Activated CD8-positive, alpha-beta memory T cell treated with anti-CD3 and anti-CD28 coated beads for 24 hours (primary cell): ENCODE data around the gene ZNF275.
"Not testable (repeated sequence)": the region's sequence is repeated elsewhere in the genome, so short reads cannot be mapped to it uniquely, and the experiment has no call there.

Experiments
- DNase-seq: peaks from one replicate; pipeline ENCODE4 v3.0.0-alpha.2; 2020

ZNF275 gene

DNA sequence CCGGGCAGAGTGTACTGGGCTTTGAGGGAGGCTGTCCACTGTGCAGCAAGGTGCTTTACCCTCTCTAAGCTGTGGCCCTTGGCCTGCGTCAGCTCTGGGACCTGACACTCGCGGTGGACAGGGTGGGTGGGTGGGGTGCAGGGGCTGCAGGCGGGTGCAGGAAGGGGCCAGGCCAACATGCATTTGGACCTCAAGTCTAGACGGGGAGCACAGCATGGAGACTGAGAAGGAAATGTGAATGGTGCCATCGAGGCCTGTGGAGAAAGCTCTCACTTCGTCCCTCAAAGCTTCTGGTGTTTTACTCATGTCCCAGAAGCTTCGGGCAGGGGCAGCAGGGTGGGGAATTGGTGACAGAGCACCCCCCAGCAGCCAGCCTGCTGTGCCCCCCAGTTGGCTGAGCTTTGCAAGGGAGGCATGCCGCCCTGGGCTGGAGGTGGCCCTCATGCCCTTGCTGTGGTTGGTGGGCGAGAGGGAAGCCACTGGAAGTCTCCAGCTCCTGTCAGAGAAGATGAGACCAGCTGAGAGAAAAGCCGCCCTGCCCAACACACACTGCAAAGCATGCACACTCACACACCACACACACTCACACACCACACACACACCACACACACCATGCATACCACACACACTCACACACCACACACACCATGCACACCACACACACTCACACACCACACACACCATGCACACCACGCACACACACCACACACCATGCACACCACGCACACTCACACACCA is 54.9 kb downstream of the ZNF275 start:
- DNase-seq: peak; percentile 53

DNA sequence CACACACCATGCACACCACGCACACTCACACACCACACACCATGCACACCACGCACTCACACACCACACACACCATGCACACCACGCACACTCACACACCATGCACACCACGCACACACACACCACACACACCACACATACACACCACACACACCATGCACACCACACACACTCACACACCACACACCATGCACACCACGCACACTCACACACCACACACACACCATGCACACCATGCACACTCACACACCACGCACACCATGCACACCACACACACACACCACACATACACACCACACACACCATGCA is 55.5 kb downstream of the ZNF275 start:
- not testable (repeated sequence) for DNase-seq

DNA sequence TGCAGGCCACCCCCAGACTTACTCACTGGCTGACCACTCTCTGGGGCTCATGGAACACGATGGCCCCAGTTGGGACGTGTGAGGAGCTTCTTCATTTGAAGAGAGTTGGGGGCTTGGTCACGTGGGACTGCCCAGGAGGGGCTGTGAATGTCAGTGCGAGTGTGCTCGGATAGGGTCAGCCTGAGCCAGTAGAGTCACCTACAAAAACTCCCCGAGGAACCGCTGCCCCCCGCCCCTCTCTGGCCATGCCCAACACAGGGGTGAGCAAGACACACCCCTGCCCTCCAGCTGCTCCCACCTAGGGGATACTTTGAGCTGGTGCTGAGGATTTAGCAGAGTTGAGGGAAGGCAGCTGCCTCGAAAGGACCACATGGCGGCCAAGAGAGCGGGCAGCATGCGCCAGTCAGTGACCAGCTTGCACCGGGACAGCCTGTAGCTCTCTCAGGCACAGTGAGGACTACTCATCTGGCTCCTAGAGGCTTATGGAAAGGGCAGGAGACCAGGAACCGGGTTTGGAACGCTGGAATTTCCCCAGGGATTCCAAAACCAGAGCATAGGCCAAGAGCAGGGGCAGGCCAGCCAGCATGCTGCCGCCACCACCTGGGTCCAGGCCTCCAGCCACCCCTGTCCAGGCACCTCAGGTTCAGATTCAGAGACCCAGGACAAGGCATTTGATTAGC is 58.8 kb downstream of the ZNF275 start:
- no peak for DNase-seq

DNA sequence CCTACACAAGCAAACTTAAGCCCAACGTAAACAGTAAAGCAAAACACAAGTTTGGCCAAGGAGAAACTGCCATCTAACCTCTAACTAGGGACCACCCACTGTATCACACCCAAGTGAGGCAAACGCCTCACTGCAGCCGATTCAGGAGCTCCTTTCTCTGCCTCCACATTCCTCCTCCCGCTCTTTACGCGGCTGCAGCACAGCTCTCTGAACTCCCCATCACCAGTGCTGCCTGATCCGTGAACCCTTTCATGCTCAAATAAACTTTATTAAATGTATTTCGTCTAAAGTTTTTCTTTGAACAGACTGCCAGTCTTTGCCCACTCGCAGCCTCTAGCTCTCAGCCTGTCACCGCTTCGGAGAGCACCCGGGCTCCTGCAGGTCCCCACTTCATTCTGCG is 60.7 kb downstream of the ZNF275 start:
- no peak for DNase-seq

DNA sequence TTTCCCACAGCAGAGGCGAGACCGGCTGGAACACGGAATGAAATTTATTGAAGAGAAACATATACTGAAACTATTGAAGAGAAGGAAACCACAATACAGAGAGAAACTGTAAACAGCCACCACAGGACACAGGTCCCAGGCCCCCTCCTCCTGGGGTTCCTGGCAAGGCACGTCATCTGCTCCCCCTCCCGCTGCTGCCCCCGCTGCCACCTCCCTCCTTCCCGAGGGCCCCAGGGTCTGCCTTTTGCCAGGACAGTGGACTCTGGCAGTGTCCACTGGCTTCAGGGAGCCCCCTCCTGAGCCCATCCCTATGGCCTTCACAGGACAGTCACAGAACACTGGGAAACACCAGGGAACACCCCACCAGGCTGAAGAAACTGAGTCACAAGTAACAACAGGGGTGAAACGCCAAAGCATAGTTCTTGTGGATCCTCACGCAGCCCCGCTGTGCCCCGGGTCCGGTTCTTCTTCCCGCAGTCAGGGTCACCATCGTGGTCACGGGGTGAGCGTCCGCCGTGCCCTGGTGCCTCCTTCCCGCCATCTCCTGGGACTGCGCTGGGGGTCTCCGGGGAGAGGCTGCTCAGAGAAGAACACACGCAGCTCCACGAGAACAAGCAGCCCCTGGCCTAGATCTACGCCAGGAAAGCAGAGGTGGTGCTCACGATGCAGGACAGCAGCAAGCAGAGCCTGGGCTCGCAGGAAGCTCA is 61.8 kb downstream of the ZNF275 start:
- DNase-seq: no peak

DNA sequence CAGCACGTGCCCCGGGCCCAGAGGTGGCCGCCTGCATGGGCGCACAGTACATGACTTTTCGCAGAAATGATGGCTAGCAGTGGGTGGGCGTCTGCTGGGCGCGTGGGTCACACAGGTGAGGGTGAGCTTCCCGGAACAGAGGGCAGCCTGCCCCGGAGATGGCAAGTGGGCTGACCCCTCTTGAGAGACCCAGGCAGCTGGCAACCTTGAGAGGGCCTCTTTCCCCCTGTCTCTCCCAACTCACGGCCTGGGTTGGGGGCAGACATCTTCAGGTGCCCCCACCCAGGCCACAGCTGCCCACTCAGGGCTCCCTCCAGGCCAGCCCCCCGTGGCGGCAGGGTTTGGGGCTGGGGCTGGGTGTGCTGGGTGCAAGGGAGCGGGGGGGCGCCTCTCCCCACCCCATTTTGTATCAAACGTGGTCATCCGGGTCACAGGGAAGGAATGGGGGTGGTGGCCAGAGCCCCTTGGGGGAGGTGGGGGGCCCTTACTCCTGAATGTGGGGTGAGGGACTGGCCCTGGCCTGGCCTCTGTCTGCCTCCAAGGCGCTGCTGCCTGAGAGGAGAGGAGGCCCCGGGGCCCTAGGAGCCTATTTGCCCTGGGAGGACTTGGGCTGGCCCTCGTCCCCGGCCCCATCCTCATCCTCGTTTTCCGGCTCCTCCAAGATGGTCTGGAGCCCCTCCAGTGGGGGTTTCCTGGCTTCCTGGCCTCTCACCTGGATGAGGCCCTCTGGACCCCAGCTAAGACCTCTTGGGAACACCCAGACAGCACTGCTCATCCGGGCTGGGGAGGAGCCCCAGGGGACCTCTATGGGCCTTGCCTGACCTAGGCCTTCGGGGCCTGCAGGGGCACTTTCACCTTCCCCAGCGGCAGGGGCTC is 62.6 kb downstream of the ZNF275 start:
- DNase-seq: no peak

DNA sequence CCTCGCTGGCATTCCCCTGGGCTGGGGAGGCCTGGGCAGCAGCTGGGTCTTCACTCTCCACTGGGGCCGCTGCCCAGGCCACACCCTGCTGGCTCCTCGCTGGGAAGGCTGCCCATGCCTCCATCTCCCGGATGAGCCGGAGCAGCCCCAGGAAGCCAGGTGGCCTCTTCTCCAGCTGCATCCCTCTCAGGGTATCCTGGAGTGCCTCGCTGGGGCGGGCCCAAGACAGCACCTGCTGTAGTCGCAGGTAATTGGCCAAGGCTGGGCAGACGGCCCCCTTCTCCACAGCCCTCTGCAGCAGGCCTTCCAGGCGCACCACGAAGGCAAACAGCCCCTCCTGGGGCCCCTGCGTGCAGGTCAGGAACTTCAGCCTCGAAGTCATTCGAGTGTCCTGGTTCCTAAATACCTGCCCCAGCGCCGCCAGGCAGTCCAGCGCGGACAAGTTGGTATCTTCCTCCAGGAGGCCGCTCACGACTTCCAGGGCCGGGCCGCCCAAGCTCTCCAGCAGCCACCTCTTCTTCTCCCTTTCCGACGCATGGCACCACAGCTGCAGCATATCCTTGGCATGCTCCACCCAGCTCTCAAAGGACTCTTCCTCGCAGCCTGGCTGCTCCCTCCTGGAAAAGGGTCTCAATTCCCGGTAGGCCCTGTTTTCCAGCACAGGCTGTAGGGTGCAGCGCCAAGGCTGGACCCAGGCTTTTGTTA is 63.5 kb downstream of the ZNF275 start:
- no peak for DNase-seq

DNA sequence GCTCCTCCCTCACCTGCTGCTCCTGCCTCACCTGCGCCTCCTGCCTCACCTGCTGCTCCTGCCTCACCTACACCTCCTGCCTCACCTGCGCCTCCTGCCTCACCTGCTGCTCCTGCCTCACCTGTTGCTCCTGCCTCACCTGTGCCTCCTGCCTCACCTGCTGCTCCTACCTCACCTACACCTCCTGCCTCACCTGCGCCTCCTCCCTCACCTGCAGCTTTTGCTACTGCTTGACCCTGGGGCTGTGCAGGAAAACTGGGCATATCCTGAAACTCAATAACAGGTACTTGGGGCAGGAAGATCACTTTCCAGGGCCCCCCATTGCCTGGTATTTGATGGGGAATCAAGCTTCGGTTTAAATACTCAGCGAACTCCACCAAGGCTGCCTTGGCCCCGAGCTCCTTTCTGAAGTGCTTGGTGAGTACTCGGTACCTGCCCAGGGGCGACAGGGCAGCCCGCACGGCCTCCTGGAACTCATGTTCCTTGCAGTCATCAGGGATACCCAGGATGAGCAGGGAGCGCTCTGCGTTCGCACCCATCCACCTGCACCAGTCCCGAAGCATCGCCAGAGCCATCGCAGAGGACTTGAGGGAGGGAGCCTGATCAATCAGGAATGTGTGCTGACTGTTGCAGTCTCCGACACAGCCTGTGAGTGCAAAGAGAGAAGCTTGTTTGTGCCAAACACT is 64.5 kb downstream of the ZNF275 start:
- no peak for DNase-seq

DNA sequence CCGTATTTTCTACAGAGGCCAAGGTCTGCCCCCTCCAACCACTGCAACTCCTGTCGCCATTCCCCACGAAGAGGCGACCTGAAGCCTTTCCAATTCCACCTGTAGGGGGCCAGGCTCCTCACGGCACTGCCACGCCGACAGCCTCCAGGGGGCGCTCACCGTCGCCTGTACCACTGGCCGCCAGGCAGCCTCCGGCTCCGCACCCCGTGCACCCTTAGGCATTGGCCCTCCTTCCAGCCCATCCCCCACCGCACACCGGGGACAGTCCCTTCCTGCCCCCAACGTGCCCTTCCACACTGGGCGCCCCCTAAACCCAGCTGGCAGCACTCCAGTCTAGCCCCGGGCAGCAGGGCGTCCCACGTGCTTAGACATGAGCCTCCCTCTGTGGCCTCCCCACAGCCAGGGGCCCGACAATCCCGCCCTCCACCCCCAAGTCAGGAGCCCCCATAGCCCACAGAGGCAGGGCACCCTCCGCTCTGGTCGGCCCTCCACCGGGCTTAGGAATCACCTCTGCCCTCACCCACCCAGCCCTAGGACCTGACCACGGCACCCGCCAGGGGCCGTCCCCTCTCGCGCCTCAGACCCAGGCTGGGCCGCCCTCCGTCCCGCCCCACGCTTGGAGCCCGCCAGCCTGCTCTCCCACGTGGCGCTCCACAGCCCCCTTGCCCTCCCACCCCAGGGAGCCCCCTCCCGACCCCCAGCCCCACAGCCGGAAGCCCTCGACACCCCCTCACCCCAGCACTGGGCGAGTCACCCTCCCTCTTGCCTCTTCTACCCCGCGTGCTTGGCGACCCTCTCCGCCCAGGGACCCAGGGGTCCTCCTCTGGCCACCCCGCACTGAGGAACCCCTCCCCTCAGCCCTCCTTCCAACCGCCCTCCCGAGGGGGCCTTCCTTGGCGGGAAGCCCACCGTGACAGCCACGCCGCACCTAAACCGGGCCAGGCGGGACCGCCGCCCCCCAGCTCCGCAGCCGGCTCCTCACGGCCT is 66.5 kb downstream of the ZNF275 start:
- peak; percentile 78 for DNase-seq

DNA sequence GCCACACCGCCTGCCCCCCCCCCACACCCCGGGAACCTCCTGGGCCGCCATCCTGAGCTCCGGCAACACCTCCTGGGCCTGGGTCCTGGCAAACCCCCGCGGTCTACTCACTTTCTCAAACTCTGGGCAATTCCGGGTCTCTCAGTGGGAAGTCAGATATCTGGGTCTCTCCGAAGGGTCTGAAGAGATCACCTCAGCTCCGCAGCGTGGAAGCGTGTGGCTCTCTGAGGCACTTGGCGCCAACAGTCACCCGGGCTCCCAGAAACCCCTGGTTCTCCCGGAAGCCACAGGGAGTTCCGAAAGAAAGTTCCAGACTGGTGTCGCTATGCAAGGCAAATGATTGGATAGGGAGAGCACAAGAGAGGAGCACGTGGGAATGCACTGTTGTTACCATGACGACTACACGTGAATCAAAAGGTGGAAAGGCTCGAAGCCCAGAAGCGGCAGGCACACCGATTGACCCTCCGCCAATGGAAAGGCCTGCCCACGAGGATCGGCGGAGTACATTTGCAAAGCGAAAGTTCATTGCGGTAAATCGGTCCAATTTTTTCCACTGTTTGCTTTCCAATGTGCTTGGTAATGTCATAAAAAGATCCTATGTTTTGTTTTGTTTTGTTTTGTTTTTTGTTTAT is 67.3 kb downstream of the ZNF275 start, which contains the start of gene PNMA6E:
TSS of gene PNMA6E (minus strand) at position 218 of the 632 bp plus-strand sequence. CDS start 2,501 bp downstream, outside the sequence.
- DNase-seq: no peak
